Heart right ventricle (tissue), 16 donors: ENCODE data around the gene SLC22A6. TPM values are rescaled to one million over a fixed set of nuclear protein-coding genes. Genes with fewer than 3 reads are reported as not detected.

ENCODE experiments used
- ATAC-seq, 8 donors: fragments of 200-7000 bp; cut with Tn5 transposase; one replicate each; pipeline ENCODE4 v1.9.1; 2020; ENCODE audit warnings: mild to moderate bottlenecking in 8 of 8, moderate library complexity in 8 of 8, moderate number of reproducible peaks in 1 of 8
- DNase-seq, 2 donors: peaks; one replicate each; pipeline ENCODE4 v3.0.0-alpha.2; 2020
- H3K27ac ChIP-seq, 10 donors: fragments of 200-600 bp; sonication (generic) in 2 of 10; one replicate each; pipeline versions ENCODE4 v1.5.0 to v1.8.0; 2020 to 2022; ENCODE audit warnings: mild to moderate bottlenecking in 3 of 10
- H3K27me3 ChIP-seq, 7 donors: fragments of 200-600 bp; one replicate each; pipeline ENCODE4 v1.8.0; 2021 to 2022; ENCODE audit warnings: mild to moderate bottlenecking in 2 of 7
- H3K36me3 ChIP-seq, 9 donors: fragments of 200-600 bp; sonication (generic) in 1 of 9; one replicate each; pipeline versions ENCODE4 v1.5.0 to v1.8.0; 2020 to 2022; ENCODE audit warnings: mild to moderate bottlenecking in 2 of 9
- H3K4me1 ChIP-seq, 9 donors: fragments of 200-600 bp; sonication (generic) in 1 of 9; one replicate each; pipeline versions ENCODE4 v1.5.0 to v1.8.0; 2020 to 2022; ENCODE audit warnings: mild to moderate bottlenecking in 4 of 9
- H3K4me3 ChIP-seq, 10 donors: fragments of 200-600 bp; sonication (generic) in 2 of 10; one replicate each; pipeline versions ENCODE4 v1.5.0 to v1.8.0; 2020 to 2022; ENCODE audit warnings: mild to moderate bottlenecking in 7 of 10, moderate library complexity in 2 of 10
- H3K9me3 ChIP-seq, 11 donors: fragments of 200-600 bp in 10 of 11; sonication (generic) in 2 of 11; one replicate each; pipeline versions ENCODE4 v1.5.0 to v1.8.0; 2013 to 2022; ENCODE audit warnings: mild to moderate bottlenecking in 2 of 11, control low read depth in 1 of 11, moderate library complexity in 1 of 11
- CTCF ChIP-seq, 9 donors: fragments of 200-600 bp; sonication (generic) in 2 of 9; IDR thresholded peaks; one replicate each; pipeline versions ENCODE4 v1.5.0 to v1.8.0; 2021 to 2022; ENCODE audit warnings: antibody characterized with exemption in 9 of 9, mild to moderate bottlenecking in 5 of 9, moderate library complexity in 1 of 9
- WGBS, 2 donors: extraction: QIAGEN DNeasy Blood & Tissue Kit; methylation state at CpG; one replicate each; pipeline ENCODE4 v1.1.7; 2013; ENCODE audit warnings: inconsistent platforms in 1 of 2; 5-methylcytosine and 5-hydroxymethylcytosine counted together
- intact Hi-C, 10 donors: fragments of 100-400 bp; cut with DNase I; formaldehyde crosslinking; loops; one replicate each; pipeline versions ENCODE4 v1.11.1 to v1.14.2; 2022
- polyA plus RNA-seq, 2 donors: library from polyadenylated mRNA; stranded (reverse); fragments of 200-250 nt; gene quantifications; one replicate each; pipeline ENCODE4 v1.2.3, GENCODE V29; 2013
- total RNA-seq, 10 donors: library from RNA; stranded (reverse); fragmentation: NEBNext Ultra II Directional in 3 of 10; extraction: Animal tissue kit (Norgen Biotek cat#: 25700) in 3 of 10; gene quantifications; one replicate each; pipeline versions ENCODE4 v1.2.1 to v1.2.4, GENCODE V29; 2021 to 2023
- donor health status: Arrhythmogenic right ventricular cardiomyopathy.
- donor health status: ischemic (EF 13 %, LVEDD 7.1; RV severe dilation, severe dysfunction).
- donor health status: healthy with polysubstance abuse.
- donor health status: DM: no; HTN: yes; CAD: no.
- donor health status: DM: no; HTN: no; CAD: no.
- donor health status: ischemic (EF 25% LVEDD 6.9; RV normal size, moderate dysfunction).
- donor health status: ischemic (EF 25% LVEDD 5.7; RV mildly dilated, moderate dysfunction).
- donor health status: healthy.
- donor health status: DM: yes; HTN: yes; CAD: no.
- donor health status: Ischemic cardiomyopathy.
- donor health status: ischemic (EF 35%, LVEDD 5.7; RV mildly dilated, moderate dysfunction).
- donor health status: nonischemic (EF 11% LVEDD 7.7; RV severe dilation, severe dysfunction).
- donor health status: DM: yes; HTN: yes; CAD: no.
- donor health status: PGD.
- donor health status: ischemic (EF 29% LVEDD 5.4; RV normal size, mild dysfunction).
- donor health status: nonischemic (EF 23%, LVEDD 6.1; RV moderate dilation, normal function).

The SLC22A6 gene
- total and polyA plus RNA-seq, 12 donors, result not detected

- peaks cover 0 to 21% (median 4%) of the 10 kb centered on the region in 7 donors for H3K27me3 ChIP-seq
- no peak overlapping the region for H3K27ac ChIP-seq
- no peak overlapping the region for H3K4me3 ChIP-seq
- DNase-seq (no peak), ATAC-seq (no peak)
- no peaks in the 10 kb centered on the region for H3K9me3 ChIP-seq
- intact Hi-C loops, result loop anchor here in 4 of 10 donors (2.0 kb wide), 2 partner anchors 113 to 117 kb away; no protein-coding TSS in a partner anchor
- H3K36me3 ChIP-seq, result no peaks in the 10 kb centered on the region
- no peak for TF ChIP-seq CTCF (IDR thresholded peaks at IDR 0.05)
- 86 to 88% methylated on average over 11 of the region's 11 CpGs for WGBS, 2 donors
- H3K4me1 ChIP-seq, result peaks cover 0 to 8% (median 5%) of the 10 kb centered on the region in 9 donors
Observed at GRCh38 chr11:63023222-63023814, 38.6 kb upstream of the SLC22A6 start.

- intact Hi-C loops, result loop anchor here in 4 of 10 donors (2.0 kb wide), 2 partner anchors 112 to 116 kb away; no protein-coding TSS in a partner anchor
- no peaks in the 10 kb centered on the region for H3K36me3 ChIP-seq
- H3K4me3 ChIP-seq, result no peak overlapping the region
- 67 to 77% methylated on average over 6 of the region's 6 CpGs for WGBS, 2 donors
- no peak for TF ChIP-seq CTCF (IDR thresholded peaks at IDR 0.05)
- no peaks in the 10 kb centered on the region for H3K9me3 ChIP-seq
- no peak overlapping the region for H3K27ac ChIP-seq
- H3K4me1 ChIP-seq, result peaks cover 0 to 8% (median 5%) of the 10 kb centered on the region in 9 donors
- ATAC-seq (no peak), DNase-seq (no peak)
- peaks cover 0 to 22% (median 4%) of the 10 kb centered on the region in 7 donors for H3K27me3 ChIP-seq
Observed at GRCh38 chr11:63022441-63022840, 37.7 kb upstream of the SLC22A6 start.

GRCh38 chr11:63020671-63021291, 36.0 kb upstream of the SLC22A6 start:
- H3K9me3 ChIP-seq, result no peaks in the 10 kb centered on the region
- H3K27me3 ChIP-seq, result peaks cover 0 to 22% (median 4%) of the 10 kb centered on the region in 7 donors
- whole genome bisulfite sequencing, 2 donors, result 48 to 50% methylated on average over 24 of the region's 24 CpGs
- TF ChIP-seq CTCF (IDR thresholded peaks at IDR 0.05), result peak in 5 of 9 donors; percentile 25 to 45 (median 31)
- no peaks in the 10 kb centered on the region for H3K36me3 ChIP-seq
- intact Hi-C loops, result no loop called here
- H3K4me3 ChIP-seq, result no peak overlapping the region
- H3K27ac ChIP-seq, result no peak overlapping the region
- peaks cover 0 to 23% (median 7%) of the 10 kb centered on the region in 9 donors for H3K4me1 ChIP-seq
- ATAC-seq, result no peak
- no peak for DNase-seq

- H3K27me3 ChIP-seq, result peaks cover 0 to 31% (median 4%) of the 10 kb centered on the region in 7 donors
- TF ChIP-seq CTCF (IDR thresholded peaks at IDR 0.05), result no peak
- intact Hi-C loops, result no loop called here
- no peak overlapping the region for H3K4me3 ChIP-seq
- 71 to 74% methylated on average over 5 of the region's 5 CpGs for WGBS, 2 donors
- H3K27ac ChIP-seq, result no peak overlapping the region
- DNase-seq (no peak), ATAC-seq (no peak)
- H3K9me3 ChIP-seq, result no peaks in the 10 kb centered on the region
- H3K4me1 ChIP-seq, result peaks cover 0 to 24% (median 7%) of the 10 kb centered on the region in 9 donors
- H3K36me3 ChIP-seq, result no peaks in the 10 kb centered on the region
Observed at GRCh38 chr11:63019506-63019905, 34.7 kb upstream of the SLC22A6 start.
